Measurements from ENCODE around the gene USP48.

- TF ChIP-seq FOXJ3 (CRISPR knock-in tag; IDR thresholded peaks at IDR 0.05; ENCODE audit: borderline replicate concordance) (no peak), SMAD3 (CRISPR knock-in tag; IDR thresholded peaks at IDR 0.05) (no peak), NFYB (CRISPR knock-in tag; IDR thresholded peaks at IDR 0.05) (no peak), MEIS2 (CRISPR knock-in tag; IDR thresholded peaks at IDR 0.05) (no peak), POLR2AphosphoS5 (IDR thresholded peaks at IDR 0.05; ENCODE audit: low read depth, low read length) (no peak), CREM (IDR thresholded peaks at IDR 0.05) (no peak), CREM (CRISPR knock-in tag; IDR thresholded peaks at IDR 0.05) (no peak), GABPA (IDR thresholded peaks at IDR 0.05; ENCODE audit: low read depth, low read length) (no peak), GABPA (CRISPR knock-in tag; IDR thresholded peaks at IDR 0.05; ENCODE audit: low read depth) (no peak), STAT5B (CRISPR knock-in tag; IDR thresholded peaks at IDR 0.05) (no peak), CREB1 (IDR thresholded peaks at IDR 0.05) (no peak), CREB1 (CRISPR knock-in tag; IDR thresholded peaks at IDR 0.05) (no peak), CTCF (CRISPR knock-in tag; IDR thresholded peaks at IDR 0.05) (no peak), NR2C2 (CRISPR knock-in tag; IDR thresholded peaks at IDR 0.05; ENCODE audit: borderline replicate concordance) (no peak), EZH2 (conservative IDR thresholded peaks at IDR 0.05; ENCODE audit: low read depth, low read length) (no peak), SIN3A (IDR thresholded peaks at IDR 0.05; ENCODE audit: borderline replicate concordance, low read depth, low read length) (no peak), ZBTB43 (CRISPR knock-in tag; conservative IDR thresholded peaks at IDR 0.05) (no peak)
Measured at GRCh38 chr1:21700094-21700493, 82.9 kb downstream of the USP48 start.
